OCI-LY1 (cell line): ENCODE data around the gene DAAM2.

ENCODE experiments used
- CTCF ChIP-seq: fragments of 200-600 bp; sonication (generic), shearing (Covaris generic); IDR thresholded peaks from 2 replicates; pipeline ENCODE4 v1.5.1; 2017; ENCODE audit warnings: mild to moderate bottlenecking, antibody characterized with exemption, low read length, moderate library complexity, mixed read lengths
- EZH2 ChIP-seq: fragments of 200-600 bp; sonication (generic), shearing (Covaris generic); IDR thresholded peaks from 2 replicates; pipeline ENCODE4 v1.8.0; 2017; ENCODE audit warnings: borderline replicate concordance, mixed run types, mild to moderate bottlenecking, antibody characterized with exemption, low read length, moderate library complexity, mixed read lengths

- TF ChIP-seq CTCF = no peak
- no peak for TF ChIP-seq EZH2
These were observed 1.3 kb downstream of the DAAM2 start for GRCh38 chr6:39793516-39793915.
